Keratinocyte (primary cell): ENCODE measurements around the gene ITGA7. TPM values are rescaled to one million over a fixed set of nuclear protein-coding genes. Genes with fewer than 3 reads are reported as not detected.

Experiments used
- DNase-seq: peaks from one replicate; pipeline ENCODE4 v3.0.0-alpha.2; 2011; ENCODE audit warnings: low read depth, missing footprints, low spot score
- FAIRE-seq: peaks from 2 replicates; lab custom pipeline; 2011; peaks lifted over from hg19 to GRCh38; lab: Jason Lieb, UNC
- H2AFZ ChIP-seq: 2 replicates; pipeline ENCODE4 v1.6.0; 2012; ENCODE audit warnings: low read length, control low read depth, inconsistent platforms; ENCODE audit not compliant: control insufficient read depth
- H3K27ac ChIP-seq: 2 replicates; pipeline ENCODE4 v1.5.1; 2011; ENCODE audit warnings: low read length; ENCODE audit not compliant: control insufficient read depth, insufficient read depth
- H3K27me3 ChIP-seq: 3 replicates; pipeline ENCODE4 v1.6.0; 2011; ENCODE audit warnings: low read length; ENCODE audit not compliant: control insufficient read depth, insufficient read depth; ENCODE audit errors: extremely low read depth
- H3K36me3 ChIP-seq, 2 experiments: 2 replicates in 1 of 2; 3 replicates in 1 of 2; pipeline ENCODE4 v1.5.1; 2011; ENCODE audit warnings: low read length in 2 of 2, mild to moderate bottlenecking in 1 of 2; ENCODE audit not compliant: control insufficient read depth in 2 of 2, insufficient read depth in 2 of 2; ENCODE audit errors: extremely low read depth in 1 of 2
- H3K4me1 ChIP-seq: 3 replicates; pipeline ENCODE4 v1.5.1; 2011; ENCODE audit warnings: low read length; ENCODE audit not compliant: control insufficient read depth, insufficient read depth; ENCODE audit errors: extremely low read depth
- H3K4me2 ChIP-seq: 3 replicates; pipeline ENCODE4 v1.6.0; 2011; ENCODE audit warnings: low read depth, low read length; ENCODE audit not compliant: control insufficient read depth, insufficient read depth; ENCODE audit errors: extremely low read depth
- H3K4me3 ChIP-seq, 3 experiments: fragments of 200-600 bp in 1 of 3; sonication (generic) in 1 of 3; 2 replicates in 2 of 3; 3 replicates in 1 of 3; pipeline ENCODE4 v1.5.1; 2011 to 2016; ENCODE audit warnings: low read length in 3 of 3, mild to moderate bottlenecking in 3 of 3, control low read depth in 2 of 3, inconsistent platforms in 1 of 3, low read depth in 1 of 3, mixed read lengths in 1 of 3, mixed run types in 1 of 3, moderate library complexity in 1 of 3; ENCODE audit not compliant: control insufficient read depth in 2 of 3, insufficient read depth in 2 of 3; ENCODE audit errors: extremely low read depth in 1 of 3
- H3K79me2 ChIP-seq: 2 replicates; pipeline ENCODE4 v1.6.0; 2012; ENCODE audit warnings: low read length; ENCODE audit not compliant: control insufficient read depth, insufficient read depth
- H3K9ac ChIP-seq: 3 replicates; pipeline ENCODE4 v1.6.0; 2011; ENCODE audit warnings: low read length; ENCODE audit not compliant: control insufficient read depth, insufficient read depth; ENCODE audit errors: extremely low read depth
- H3K9me1 ChIP-seq: 3 replicates; pipeline ENCODE4 v1.6.0; 2011; ENCODE audit warnings: low read length; ENCODE audit not compliant: control insufficient read depth, insufficient read depth; ENCODE audit errors: extremely low read depth
- H3K9me3 ChIP-seq: 2 replicates; pipeline ENCODE4 v1.5.1; 2012; ENCODE audit warnings: low read depth, low read length; ENCODE audit not compliant: control insufficient read depth
- H4K20me1 ChIP-seq: 3 replicates; pipeline ENCODE4 v1.6.0; 2011; ENCODE audit warnings: low read length; ENCODE audit not compliant: control insufficient read depth, insufficient read depth; ENCODE audit errors: extremely low read depth
- CTCF ChIP-seq, 3 experiments: IDR thresholded peaks in 1 of 3; conservative IDR thresholded peaks in 1 of 3; optimal IDR thresholded peaks in 1 of 3; 2 replicates in 2 of 3; 3 replicates in 1 of 3; pipeline versions ENCODE3 to v1.5.1; 2011; ENCODE audit warnings: low read length in 3 of 3, mild to moderate bottlenecking in 3 of 3, moderate library complexity in 2 of 3, control low read depth in 1 of 3, inconsistent platforms in 1 of 3; ENCODE audit not compliant: insufficient read depth in 2 of 3; ENCODE audit errors: extremely low read depth in 1 of 3
- EZH2 ChIP-seq: IDR thresholded peaks from one replicate; pipeline ENCODE4 v1.6.1; 2012; ENCODE audit warnings: inconsistent platforms, mild to moderate bottlenecking, low read length, moderate library complexity
- dilution Hi-C: fragments of 300-500 bp; cut with MboI; formaldehyde crosslinking; loops from one replicate; pipeline ENCODE4 v1.7.0; 2020; ENCODE audit warnings: low sequenced_read_pairs; ENCODE audit not compliant: extremely low pct_ligation_motif_present
- polyA plus RNA-seq, 5 experiments: library from polyadenylated mRNA; depleted of rRNA in 3 of 5; stranded (reverse) in 3 of 5; stranded (forward) in 1 of 5; unstranded in 1 of 5; fragments of >200 nt; gene quantifications; 1 replicate in 1 of 5; 2 replicates in 3 of 5; 3 replicates in 1 of 5; pipeline versions ENCODE4 v1.2.1 to v1.2.3, GENCODE V29; 2011 to 2012; ENCODE audit warnings: missing spikeins in 2 of 5, low read depth in 1 of 5, low replicate concordance in 1 of 5

Gene ITGA7
- polyA plus RNA-seq, 1 donor (not counting 4 experiments of a cell fraction or from before 2014, with no cell fraction given), result 0.04 TPM

- Histone ChIP-seq H2AFZ (no peak overlapping the region), H4K20me1 (no peaks in the 10 kb centered on the region), H3K9ac (no peak overlapping the region), H3K9me3 (no peaks in the 10 kb centered on the region), H3K27ac (no peak overlapping the region), H3K4me1 (no peaks in the 10 kb centered on the region), H3K9me1 (no peaks in the 10 kb centered on the region), H3K4me2 (no peak overlapping the region), H3K79me2 (no peaks in the 10 kb centered on the region), H3K4me3 (no peak overlapping the region), H3K27me3 (peaks cover 12% of the 10 kb centered on the region), H3K36me3 (no peaks in the 10 kb centered on the region)
- dilution Hi-C loops, result no loop called here
- TF ChIP-seq CTCF (optimal IDR thresholded peaks at IDR 0.05 in 1 of 3, IDR thresholded peaks at IDR 0.05 in 1 of 3, conservative IDR thresholded peaks at IDR 0.05 in 1 of 3; ENCODE audit: extremely low read depth in 1 of 3, insufficient read depth in 2 of 3, low read length in 3 of 3) (no peak), EZH2 (no peak)
- FAIRE-seq (no peak), DNase-seq (no peak)
Observed at GRCh38 chr12:55683676-55684075, 24.0 kb downstream of the ITGA7 start.

GRCh38 chr12:55682087-55682796 is 25.5 kb downstream of the ITGA7 start:
- Histone ChIP-seq H3K27me3 (peaks cover 12% of the 10 kb centered on the region), H2AFZ (no peak overlapping the region), H3K9ac (no peak overlapping the region), H3K79me2 (no peaks in the 10 kb centered on the region), H3K27ac (no peak overlapping the region), H3K4me1 (no peaks in the 10 kb centered on the region), H3K36me3 (no peaks in the 10 kb centered on the region), H3K4me2 (no peak overlapping the region), H4K20me1 (no peaks in the 10 kb centered on the region), H3K9me3 (no peaks in the 10 kb centered on the region), H3K4me3 (no peak overlapping the region), H3K9me1 (no peaks in the 10 kb centered on the region)
- dilution Hi-C loops, result no loop called here
- TF ChIP-seq EZH2 (no peak), CTCF (optimal IDR thresholded peaks at IDR 0.05 in 1 of 3, IDR thresholded peaks at IDR 0.05 in 1 of 3, conservative IDR thresholded peaks at IDR 0.05 in 1 of 3; ENCODE audit: extremely low read depth in 1 of 3, insufficient read depth in 2 of 3, low read length in 3 of 3) (no peak)
- FAIRE-seq (no peak), DNase-seq (no peak)
